HepG2 (cell line): ENCODE data around the gene POC1B. TPM values are rescaled to one million over a fixed set of nuclear protein-coding genes. Genes with fewer than 3 reads are reported as not detected.

Experiments used
- CCAR2 ChIP-seq: fragments of 200-400 bp; formaldehyde crosslinking; optimal IDR thresholded peaks from 2 replicates; pipeline ENCODE3; 2018; ENCODE audit warnings: low read depth, mild to moderate bottlenecking, low read length, moderate library complexity
- FOXA3 ChIP-seq: IDR thresholded peaks from 2 replicates; pipeline ENCODE4 v1.6.1; 2016; ENCODE audit warnings: missing genetic modification reagents, missing compliant biosample characterization
- RFX3 ChIP-seq: IDR thresholded peaks from 2 replicates; pipeline ENCODE4 v1.6.1; 2016; ENCODE audit warnings: missing biosample characterization, missing genetic modification reagents
- SOX5 ChIP-seq: IDR thresholded peaks from 2 replicates; pipeline ENCODE4 v1.6.1; 2016; ENCODE audit warnings: borderline replicate concordance
- ZFP62 ChIP-seq: sonication (generic); formaldehyde crosslinking; IDR thresholded peaks from 2 replicates; pipeline ENCODE4 v1.4.0; 2020; ENCODE audit warnings: missing genetic modification reagents
- ZNF12 ChIP-seq: sonication (generic); formaldehyde crosslinking; IDR thresholded peaks from 2 replicates; pipeline ENCODE4 v1.5.0; 2020; ENCODE audit warnings: missing genetic modification reagents
- ZNF18 ChIP-seq: sonication (generic); formaldehyde crosslinking; IDR thresholded peaks from 2 replicates; pipeline ENCODE4 v1.8.0; 2022; ENCODE audit warnings: mild to moderate bottlenecking, missing genetic modification reagents; ENCODE audit not compliant: insufficient replicate concordance
- ZNF441 ChIP-seq: sonication (generic); formaldehyde crosslinking; IDR thresholded peaks from 2 replicates; pipeline ENCODE4 v1.7.0; 2021; ENCODE audit warnings: missing genetic modification reagents, borderline replicate concordance
- ZNF776 ChIP-seq: sonication (generic); formaldehyde crosslinking; IDR thresholded peaks from 2 replicates; pipeline ENCODE4 v1.4.0; 2020; ENCODE audit warnings: mild to moderate bottlenecking, missing genetic modification reagents
- ZSCAN12 ChIP-seq: sonication (generic); formaldehyde crosslinking; IDR thresholded peaks from 2 replicates; pipeline ENCODE4 v1.9.0; 2021; ENCODE audit warnings: mild to moderate bottlenecking, missing genetic modification reagents
- polyA plus RNA-seq, 8 experiments: library from polyadenylated mRNA; depleted of rRNA in 3 of 8; stranded (reverse) in 7 of 8; unstranded in 1 of 8; fragments of >200 nt; fragmentation: Illumina TruSeq in 4 of 8; extraction: Trizol in 4 of 8; gene quantifications; 2 replicates each; pipeline versions ENCODE4 v1.2.1 to v1.2.3, GENCODE V29; 2011 to 2016; ENCODE audit warnings: low read depth in 4 of 8, missing spikeins in 1 of 8, mixed read lengths in 1 of 8; ENCODE audit not compliant: insufficient read depth in 1 of 8
- total RNA-seq, 5 experiments: library from RNA; depleted of rRNA; stranded (reverse); fragments of >200 nt; fragmentation: Illumina TruSeq; extraction: Trizol; gene quantifications; 2 replicates each; pipeline ENCODE4 v1.2.3, GENCODE V29; 2016; ENCODE audit warnings: low read depth in 1 of 5
- TF ChIP-seq, protein P1 (sequence below): sonication (generic); formaldehyde crosslinking; conservative IDR thresholded peaks from 2 replicates; pipeline ENCODE4 v1.4.0; 2020; ENCODE audit warnings: missing genetic modification reagents
- TF ChIP-seq, protein P2 (sequence below): sonication (generic); formaldehyde crosslinking; IDR thresholded peaks from 2 replicates; pipeline ENCODE4 v1.5.1; 2020; ENCODE audit warnings: mild to moderate bottlenecking, missing genetic modification reagents, borderline replicate concordance
- TF ChIP-seq, protein P3 (sequence below): sonication (generic); formaldehyde crosslinking; IDR thresholded peaks from 2 replicates; pipeline ENCODE4 v1.5.1; 2020; ENCODE audit warnings: missing genetic modification reagents, mild to moderate bottlenecking, borderline replicate concordance
- TF ChIP-seq, protein P4 (sequence below): sonication (generic); formaldehyde crosslinking; IDR thresholded peaks from 2 replicates; pipeline ENCODE4 v1.4.0; 2020; ENCODE audit warnings: missing genetic modification reagents

The POC1B gene
- total and polyA plus RNA-seq, 2 of the 13 experiments (the other 11 are each of a cell fraction or from before 2014, with no cell fraction given): 9.3 to 11.0 TPM

DNA sequence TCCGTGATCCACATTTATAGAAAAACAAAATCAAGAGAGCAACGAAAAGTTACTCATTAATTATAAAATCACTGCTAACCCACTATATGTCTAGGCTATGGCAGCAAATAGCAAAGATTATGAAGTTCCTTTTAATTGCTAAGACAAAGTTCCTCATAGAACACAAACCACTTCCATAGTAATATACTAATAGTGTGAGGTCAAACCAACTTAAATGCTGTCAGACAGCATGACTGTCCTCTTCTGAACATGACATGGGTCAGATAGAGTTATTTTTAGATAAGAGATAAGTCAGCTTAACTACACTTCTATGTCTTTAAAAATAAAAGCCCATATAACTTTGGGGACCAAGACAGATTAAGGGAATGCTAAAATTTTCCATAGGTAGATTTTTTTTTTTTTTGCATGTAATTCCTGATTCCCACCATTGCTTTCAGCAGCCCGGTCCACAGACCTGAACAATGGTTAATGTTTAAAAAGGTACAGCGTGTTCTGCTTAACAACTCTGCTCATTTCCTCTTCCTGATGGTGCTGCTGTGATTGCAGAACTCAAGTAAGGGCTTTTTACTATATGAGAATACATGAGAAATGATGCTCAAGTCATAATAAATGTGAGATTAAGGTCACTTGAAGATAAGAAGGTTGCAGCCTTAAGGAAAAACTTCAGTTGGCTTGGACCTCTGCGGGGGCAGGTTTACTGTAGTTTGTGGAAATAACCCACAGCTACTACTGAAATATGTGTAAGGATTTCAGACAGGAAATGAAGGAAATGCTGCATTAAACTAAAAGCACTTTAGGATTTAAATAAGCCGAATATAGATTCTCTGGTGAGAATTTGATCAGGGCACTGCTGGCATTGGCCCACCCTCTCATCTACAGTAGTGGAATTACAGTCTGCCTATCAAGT is 135.8 kb downstream of the POC1B start (continued):
- TF ChIP-seq ZNF18 (CRISPR knock-in tag) (no peak), ZNF12 (CRISPR knock-in tag) (no peak), RFX3 (CRISPR knock-in tag) (no peak), CCAR2 (no peak), SOX5 (CRISPR knock-in tag) (no peak; the same call in 1 of the 2 replicates), ZNF441 (CRISPR knock-in tag) (no peak), ZFP62 (no peak), ZSCAN12 (CRISPR knock-in tag) (no peak), FOXA3 (CRISPR knock-in tag) (no peak), ZNF776 (CRISPR knock-in tag) (no peak)
- TF ChIP-seq, protein P1, sequence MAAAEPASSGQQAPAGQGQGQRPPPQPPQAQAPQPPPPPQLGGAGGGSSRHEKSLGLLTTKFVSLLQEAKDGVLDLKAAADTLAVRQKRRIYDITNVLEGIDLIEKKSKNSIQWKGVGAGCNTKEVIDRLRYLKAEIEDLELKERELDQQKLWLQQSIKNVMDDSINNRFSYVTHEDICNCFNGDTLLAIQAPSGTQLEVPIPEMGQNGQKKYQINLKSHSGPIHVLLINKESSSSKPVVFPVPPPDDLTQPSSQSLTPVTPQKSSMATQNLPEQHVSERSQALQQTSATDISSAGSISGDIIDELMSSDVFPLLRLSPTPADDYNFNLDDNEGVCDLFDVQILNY (CRISPR knock-in tag): no peak
- TF ChIP-seq, protein P2, sequence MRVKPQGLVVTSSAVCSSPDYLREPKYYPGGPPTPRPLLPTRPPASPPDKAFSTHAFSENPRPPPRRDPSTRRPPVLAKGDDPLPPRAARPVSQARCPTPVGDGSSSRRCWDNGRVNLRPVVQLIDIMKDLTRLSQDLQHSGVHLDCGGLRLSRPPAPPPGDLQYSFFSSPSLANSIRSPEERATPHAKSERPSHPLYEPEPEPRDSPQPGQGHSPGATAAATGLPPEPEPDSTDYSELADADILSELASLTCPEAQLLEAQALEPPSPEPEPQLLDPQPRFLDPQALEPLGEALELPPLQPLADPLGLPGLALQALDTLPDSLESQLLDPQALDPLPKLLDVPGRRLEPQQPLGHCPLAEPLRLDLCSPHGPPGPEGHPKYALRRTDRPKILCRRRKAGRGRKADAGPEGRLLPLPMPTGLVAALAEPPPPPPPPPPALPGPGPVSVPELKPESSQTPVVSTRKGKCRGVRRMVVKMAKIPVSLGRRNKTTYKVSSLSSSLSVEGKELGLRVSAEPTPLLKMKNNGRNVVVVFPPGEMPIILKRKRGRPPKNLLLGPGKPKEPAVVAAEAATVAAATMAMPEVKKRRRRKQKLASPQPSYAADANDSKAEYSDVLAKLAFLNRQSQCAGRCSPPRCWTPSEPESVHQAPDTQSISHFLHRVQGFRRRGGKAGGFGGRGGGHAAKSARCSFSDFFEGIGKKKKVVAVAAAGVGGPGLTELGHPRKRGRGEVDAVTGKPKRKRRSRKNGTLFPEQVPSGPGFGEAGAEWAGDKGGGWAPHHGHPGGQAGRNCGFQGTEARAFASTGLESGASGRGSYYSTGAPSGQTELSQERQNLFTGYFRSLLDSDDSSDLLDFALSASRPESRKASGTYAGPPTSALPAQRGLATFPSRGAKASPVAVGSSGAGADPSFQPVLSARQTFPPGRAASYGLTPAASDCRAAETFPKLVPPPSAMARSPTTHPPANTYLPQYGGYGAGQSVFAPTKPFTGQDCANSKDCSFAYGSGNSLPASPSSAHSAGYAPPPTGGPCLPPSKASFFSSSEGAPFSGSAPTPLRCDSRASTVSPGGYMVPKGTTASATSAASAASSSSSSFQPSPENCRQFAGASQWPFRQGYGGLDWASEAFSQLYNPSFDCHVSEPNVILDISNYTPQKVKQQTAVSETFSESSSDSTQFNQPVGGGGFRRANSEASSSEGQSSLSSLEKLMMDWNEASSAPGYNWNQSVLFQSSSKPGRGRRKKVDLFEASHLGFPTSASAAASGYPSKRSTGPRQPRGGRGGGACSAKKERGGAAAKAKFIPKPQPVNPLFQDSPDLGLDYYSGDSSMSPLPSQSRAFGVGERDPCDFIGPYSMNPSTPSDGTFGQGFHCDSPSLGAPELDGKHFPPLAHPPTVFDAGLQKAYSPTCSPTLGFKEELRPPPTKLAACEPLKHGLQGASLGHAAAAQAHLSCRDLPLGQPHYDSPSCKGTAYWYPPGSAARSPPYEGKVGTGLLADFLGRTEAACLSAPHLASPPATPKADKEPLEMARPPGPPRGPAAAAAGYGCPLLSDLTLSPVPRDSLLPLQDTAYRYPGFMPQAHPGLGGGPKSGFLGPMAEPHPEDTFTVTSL (CRISPR knock-in tag): no peak
- TF ChIP-seq, protein P3, sequence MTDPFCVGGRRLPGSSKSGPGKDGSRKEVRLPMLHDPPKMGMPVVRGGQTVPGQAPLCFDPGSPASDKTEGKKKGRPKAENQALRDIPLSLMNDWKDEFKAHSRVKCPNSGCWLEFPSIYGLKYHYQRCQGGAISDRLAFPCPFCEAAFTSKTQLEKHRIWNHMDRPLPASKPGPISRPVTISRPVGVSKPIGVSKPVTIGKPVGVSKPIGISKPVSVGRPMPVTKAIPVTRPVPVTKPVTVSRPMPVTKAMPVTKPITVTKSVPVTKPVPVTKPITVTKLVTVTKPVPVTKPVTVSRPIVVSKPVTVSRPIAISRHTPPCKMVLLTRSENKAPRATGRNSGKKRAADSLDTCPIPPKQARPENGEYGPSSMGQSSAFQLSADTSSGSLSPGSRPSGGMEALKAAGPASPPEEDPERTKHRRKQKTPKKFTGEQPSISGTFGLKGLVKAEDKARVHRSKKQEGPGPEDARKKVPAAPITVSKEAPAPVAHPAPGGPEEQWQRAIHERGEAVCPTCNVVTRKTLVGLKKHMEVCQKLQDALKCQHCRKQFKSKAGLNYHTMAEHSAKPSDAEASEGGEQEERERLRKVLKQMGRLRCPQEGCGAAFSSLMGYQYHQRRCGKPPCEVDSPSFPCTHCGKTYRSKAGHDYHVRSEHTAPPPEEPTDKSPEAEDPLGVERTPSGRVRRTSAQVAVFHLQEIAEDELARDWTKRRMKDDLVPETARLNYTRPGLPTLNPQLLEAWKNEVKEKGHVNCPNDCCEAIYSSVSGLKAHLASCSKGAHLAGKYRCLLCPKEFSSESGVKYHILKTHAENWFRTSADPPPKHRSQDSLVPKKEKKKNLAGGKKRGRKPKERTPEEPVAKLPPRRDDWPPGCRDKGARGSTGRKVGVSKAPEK: no peak
- TF ChIP-seq, protein P4, sequence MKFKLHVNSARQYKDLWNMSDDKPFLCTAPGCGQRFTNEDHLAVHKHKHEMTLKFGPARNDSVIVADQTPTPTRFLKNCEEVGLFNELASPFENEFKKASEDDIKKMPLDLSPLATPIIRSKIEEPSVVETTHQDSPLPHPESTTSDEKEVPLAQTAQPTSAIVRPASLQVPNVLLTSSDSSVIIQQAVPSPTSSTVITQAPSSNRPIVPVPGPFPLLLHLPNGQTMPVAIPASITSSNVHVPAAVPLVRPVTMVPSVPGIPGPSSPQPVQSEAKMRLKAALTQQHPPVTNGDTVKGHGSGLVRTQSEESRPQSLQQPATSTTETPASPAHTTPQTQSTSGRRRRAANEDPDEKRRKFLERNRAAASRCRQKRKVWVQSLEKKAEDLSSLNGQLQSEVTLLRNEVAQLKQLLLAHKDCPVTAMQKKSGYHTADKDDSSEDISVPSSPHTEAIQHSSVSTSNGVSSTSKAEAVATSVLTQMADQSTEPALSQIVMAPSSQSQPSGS (CRISPR knock-in tag): no peak
